HCT116 (cell line): ENCODE results near the gene IP6K3. TPM values are rescaled to one million over a fixed set of nuclear protein-coding genes. Genes with fewer than 3 reads are reported as not detected.

Experiments
- ELF1 ChIP-seq: IDR thresholded peaks from 2 replicates; pipeline ENCODE4 v1.6.1; 2012; ENCODE audit warnings: low read depth, borderline replicate concordance
- EZH2phosphoT487 ChIP-seq: fragments of 200-600 bp; IDR thresholded peaks from 2 replicates; pipeline ENCODE4 v1.6.1; 2018; ENCODE audit warnings: antibody characterized with exemption, borderline replicate concordance
- POLR2AphosphoS5 ChIP-seq: IDR thresholded peaks from 2 replicates; pipeline ENCODE4 v1.6.1; 2011; ENCODE audit warnings: mild to moderate bottlenecking, low read depth, low read length, moderate library complexity
- SRF ChIP-seq: IDR thresholded peaks from 2 replicates; pipeline ENCODE4 v1.6.1; 2012; ENCODE audit warnings: low read depth
- YY1 ChIP-seq: IDR thresholded peaks from 2 replicates; pipeline ENCODE4 v1.6.1; 2011; ENCODE audit warnings: low read length, low read depth, moderate library complexity, mild to moderate bottlenecking; ENCODE audit not compliant: insufficient replicate concordance; ENCODE audit errors: extremely low read depth
- ZNF274 ChIP-seq: fragments of 200-500 bp; sonication (Bioruptor generic); IDR thresholded peaks from 2 replicates; pipeline ENCODE4 v1.6.1; 2014; ENCODE audit warnings: mild to moderate bottlenecking, low read depth, low read length, inconsistent platforms
- total RNA-seq: library from RNA; stranded (reverse); gene quantifications from one replicate; pipeline ENCODE4 v1.2.1, GENCODE V29; 2021; ENCODE audit not compliant: unreplicated experiment
- TF ChIP-seq, protein P1 (sequence below), 3 experiments: fragments of 200-600 bp in 1 of 3; sonication (generic) in 1 of 3; IDR thresholded peaks in 2 of 3; conservative IDR thresholded peaks in 1 of 3; 2 replicates each; pipeline ENCODE4 v1.5.1; 2012 to 2017; ENCODE audit warnings: low read depth in 2 of 3, low read length in 2 of 3, antibody characterized with exemption in 1 of 3, borderline replicate concordance in 1 of 3, control low read depth in 1 of 3, mild to moderate bottlenecking in 1 of 3, mixed read lengths in 1 of 3, mixed run types in 1 of 3, moderate library complexity in 1 of 3; ENCODE audit not compliant: insufficient read depth in 1 of 3
- TF ChIP-seq, protein P2 (sequence below): IDR thresholded peaks from 2 replicates; pipeline ENCODE4 v1.6.1; 2012; ENCODE audit warnings: low read depth

Gene IP6K3
- total RNA-seq, 1 experiment from 2014 or later, result not detected

DNA sequence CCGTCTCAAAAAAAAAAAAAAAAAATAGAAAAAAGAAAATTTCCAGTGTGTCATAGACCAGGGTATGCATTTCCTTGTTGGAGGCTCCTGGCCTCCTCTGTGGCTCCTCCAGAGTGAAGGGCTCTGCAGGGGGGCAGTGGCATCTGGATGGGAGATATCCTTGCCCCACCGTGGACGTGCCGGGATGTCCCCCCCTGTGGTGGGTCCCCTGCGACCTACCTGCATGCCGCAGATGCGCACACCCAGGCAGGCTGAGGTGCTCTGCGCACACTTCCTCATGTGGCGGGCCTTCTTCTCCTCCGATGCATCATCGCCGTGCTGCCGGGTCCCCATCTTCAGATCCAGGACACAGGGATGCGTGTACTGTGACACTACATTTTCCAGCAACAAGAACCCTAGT is 21.5 kb downstream of the IP6K3 start (continued):
- TF ChIP-seq, protein P1, sequence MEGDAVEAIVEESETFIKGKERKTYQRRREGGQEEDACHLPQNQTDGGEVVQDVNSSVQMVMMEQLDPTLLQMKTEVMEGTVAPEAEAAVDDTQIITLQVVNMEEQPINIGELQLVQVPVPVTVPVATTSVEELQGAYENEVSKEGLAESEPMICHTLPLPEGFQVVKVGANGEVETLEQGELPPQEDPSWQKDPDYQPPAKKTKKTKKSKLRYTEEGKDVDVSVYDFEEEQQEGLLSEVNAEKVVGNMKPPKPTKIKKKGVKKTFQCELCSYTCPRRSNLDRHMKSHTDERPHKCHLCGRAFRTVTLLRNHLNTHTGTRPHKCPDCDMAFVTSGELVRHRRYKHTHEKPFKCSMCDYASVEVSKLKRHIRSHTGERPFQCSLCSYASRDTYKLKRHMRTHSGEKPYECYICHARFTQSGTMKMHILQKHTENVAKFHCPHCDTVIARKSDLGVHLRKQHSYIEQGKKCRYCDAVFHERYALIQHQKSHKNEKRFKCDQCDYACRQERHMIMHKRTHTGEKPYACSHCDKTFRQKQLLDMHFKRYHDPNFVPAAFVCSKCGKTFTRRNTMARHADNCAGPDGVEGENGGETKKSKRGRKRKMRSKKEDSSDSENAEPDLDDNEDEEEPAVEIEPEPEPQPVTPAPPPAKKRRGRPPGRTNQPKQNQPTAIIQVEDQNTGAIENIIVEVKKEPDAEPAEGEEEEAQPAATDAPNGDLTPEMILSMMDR (IDR thresholded peaks at IDR 0.05 in 2 of 3, conservative IDR thresholded peaks at IDR 0.05 in 1 of 3; ENCODE audit: borderline replicate concordance in 1 of 3, insufficient read depth in 1 of 3, low read depth in 2 of 3, low read length in 2 of 3), result no peak
- TF ChIP-seq ELF1, result no peak
- TF ChIP-seq EZH2phosphoT487, result no peak
- no peak for TF ChIP-seq YY1
- TF ChIP-seq SRF, result no peak
- no peak for TF ChIP-seq ZNF274
- TF ChIP-seq POLR2AphosphoS5, result no peak
- TF ChIP-seq, protein P2, sequence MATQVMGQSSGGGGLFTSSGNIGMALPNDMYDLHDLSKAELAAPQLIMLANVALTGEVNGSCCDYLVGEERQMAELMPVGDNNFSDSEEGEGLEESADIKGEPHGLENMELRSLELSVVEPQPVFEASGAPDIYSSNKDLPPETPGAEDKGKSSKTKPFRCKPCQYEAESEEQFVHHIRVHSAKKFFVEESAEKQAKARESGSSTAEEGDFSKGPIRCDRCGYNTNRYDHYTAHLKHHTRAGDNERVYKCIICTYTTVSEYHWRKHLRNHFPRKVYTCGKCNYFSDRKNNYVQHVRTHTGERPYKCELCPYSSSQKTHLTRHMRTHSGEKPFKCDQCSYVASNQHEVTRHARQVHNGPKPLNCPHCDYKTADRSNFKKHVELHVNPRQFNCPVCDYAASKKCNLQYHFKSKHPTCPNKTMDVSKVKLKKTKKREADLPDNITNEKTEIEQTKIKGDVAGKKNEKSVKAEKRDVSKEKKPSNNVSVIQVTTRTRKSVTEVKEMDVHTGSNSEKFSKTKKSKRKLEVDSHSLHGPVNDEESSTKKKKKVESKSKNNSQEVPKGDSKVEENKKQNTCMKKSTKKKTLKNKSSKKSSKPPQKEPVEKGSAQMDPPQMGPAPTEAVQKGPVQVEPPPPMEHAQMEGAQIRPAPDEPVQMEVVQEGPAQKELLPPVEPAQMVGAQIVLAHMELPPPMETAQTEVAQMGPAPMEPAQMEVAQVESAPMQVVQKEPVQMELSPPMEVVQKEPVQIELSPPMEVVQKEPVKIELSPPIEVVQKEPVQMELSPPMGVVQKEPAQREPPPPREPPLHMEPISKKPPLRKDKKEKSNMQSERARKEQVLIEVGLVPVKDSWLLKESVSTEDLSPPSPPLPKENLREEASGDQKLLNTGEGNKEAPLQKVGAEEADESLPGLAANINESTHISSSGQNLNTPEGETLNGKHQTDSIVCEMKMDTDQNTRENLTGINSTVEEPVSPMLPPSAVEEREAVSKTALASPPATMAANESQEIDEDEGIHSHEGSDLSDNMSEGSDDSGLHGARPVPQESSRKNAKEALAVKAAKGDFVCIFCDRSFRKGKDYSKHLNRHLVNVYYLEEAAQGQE, result no peak
- TF ChIP-seq, all 23 proteins: peak for 0
